HG02763 (cell line): ENCODE data around the gene RASGEF1C.
"Not testable (repeated sequence)": the region's sequence is repeated elsewhere in the genome, so short reads cannot be mapped to it uniquely, and the experiment has no call there.

Experiments used
- ATAC-seq: cut with Tn5 transposase; IDR thresholded peaks from one replicate; pipeline ENCODE4 v1.9.1; 2021; ENCODE audit warnings: mild to moderate bottlenecking, moderate library complexity; ENCODE audit not compliant: unreplicated experiment

Gene RASGEF1C

GRCh38 chr5:180211761-180212035 lies 2.7 kb upstream of the RASGEF1C start:
- ATAC-seq, result no peak

- ATAC-seq, result no peak
Measured at GRCh38 chr5:180210961-180211760, 2.1 kb upstream of the RASGEF1C start.

GRCh38 chr5:180210077-180210476 lies 1.1 kb upstream of the RASGEF1C start:
- ATAC-seq, result not testable (repeated sequence)

GRCh38 chr5:180208435-180209081 lies 453 bp downstream of the RASGEF1C start:
- peak; percentile 22 for ATAC-seq

- no peak for ATAC-seq
Measured at GRCh38 chr5:180208038-180208434, 975 bp downstream of the RASGEF1C start.

- no peak for ATAC-seq
Measured at GRCh38 chr5:180207593-180207992, 1.4 kb downstream of the RASGEF1C start.

GRCh38 chr5:180206993-180207392 lies 2.0 kb downstream of the RASGEF1C start:
- ATAC-seq, result no peak

GRCh38 chr5:180205916-180206315 lies 3.1 kb downstream of the RASGEF1C start:
- ATAC-seq, result no peak

- no peak for ATAC-seq
Measured at GRCh38 chr5:180204276-180204819, 4.7 kb downstream of the RASGEF1C start.

- no peak for ATAC-seq
Measured at GRCh38 chr5:180202939-180203573, 6.0 kb downstream of the RASGEF1C start.

- no peak for ATAC-seq
Measured at GRCh38 chr5:180201051-180201987, 7.7 kb downstream of the RASGEF1C start.

- no peak for ATAC-seq
Measured at GRCh38 chr5:180199390-180199789, 9.6 kb downstream of the RASGEF1C start.

- no peak for ATAC-seq
Measured at GRCh38 chr5:180198208-180198607, 10.8 kb downstream of the RASGEF1C start.

- ATAC-seq, result no peak
Measured at GRCh38 chr5:180197016-180197702, 11.9 kb downstream of the RASGEF1C start.

- ATAC-seq, result no peak
Measured at GRCh38 chr5:180194410-180195345, 14.3 kb downstream of the RASGEF1C start.

- ATAC-seq, result no peak
Measured at GRCh38 chr5:180193749-180194375, 15.1 kb downstream of the RASGEF1C start.

- ATAC-seq, result no peak
Measured at GRCh38 chr5:180191716-180192115, 17.3 kb downstream of the RASGEF1C start.

GRCh38 chr5:180187767-180188166 lies 21.2 kb downstream of the RASGEF1C start:
- no peak for ATAC-seq

GRCh38 chr5:180180846-180181245 lies 28.2 kb downstream of the RASGEF1C start:
- no peak for ATAC-seq
